PC-9 (cell line): ENCODE data around the gene RXFP1.

Source experiments
- CTCF ChIP-seq: fragments of 200-600 bp; sonication (generic); conservative IDR thresholded peaks from 2 replicates; pipeline ENCODE4 v1.6.1; 2017; ENCODE audit warnings: mixed run types, antibody characterized with exemption, mild to moderate bottlenecking, moderate library complexity
- EZH2 ChIP-seq: fragments of 200-600 bp; sonication (generic); IDR thresholded peaks from 2 replicates; pipeline ENCODE4 v1.8.0; 2017; ENCODE audit warnings: antibody characterized with exemption, low read depth

- TF ChIP-seq CTCF, result peak; percentile 63
- no peak for TF ChIP-seq EZH2
Observed at GRCh38 chr4:158671915-158672806, 150.5 kb downstream of the RXFP1 start, which contains the start of gene ETFDH.
